Calu3 (cell line): Measurements from ENCODE around the gene DYRK1A. TPM values are rescaled to one million over a fixed set of nuclear protein-coding genes. Genes with fewer than 3 reads are reported as not detected.
"Not testable (repeated sequence)": the region's sequence is repeated elsewhere in the genome, so short reads cannot be mapped to it uniquely, and the experiment has no call there.

Source experiments
- BruUV-seq: library from RNA; stranded (reverse); fragments of 400-500 nt; replicated peaks from 2 replicates; lab custom pipeline; 2021; lab: Mats Ljungman, UMichigan
- CTCF ChIA-PET: fragments of 300-600 bp; sonication (Branson Sonifier 250); formaldehyde crosslinking; loops from one replicate; lab custom pipeline; 2022; ENCODE audit warnings: antibody characterized with exemption; lab: Charles Lee
- DNase-seq: peaks from one replicate; pipeline ENCODE4 v3.0.0; 2022
- H3K27ac Mint-ChIP-seq: one replicate; pipeline ENCODE4 v1.8.0; 2022; ENCODE audit warnings: mixed read lengths; ENCODE audit not compliant: unreplicated experiment
- H3K27me3 Mint-ChIP-seq: one replicate; pipeline ENCODE4 v1.8.0; 2022; ENCODE audit warnings: mixed read lengths; ENCODE audit not compliant: unreplicated experiment
- H3K36me3 Mint-ChIP-seq: one replicate; pipeline ENCODE4 v1.8.0; 2022; ENCODE audit warnings: mild to moderate bottlenecking, moderate library complexity, mixed read lengths; ENCODE audit not compliant: insufficient read depth, unreplicated experiment
- H3K4me1 Mint-ChIP-seq: one replicate; pipeline ENCODE4 v1.8.0; 2022; ENCODE audit warnings: mild to moderate bottlenecking, low read depth, mixed read lengths; ENCODE audit not compliant: unreplicated experiment
- H3K4me3 Mint-ChIP-seq: one replicate; pipeline ENCODE4 v1.8.0; 2022; ENCODE audit warnings: mild to moderate bottlenecking, low read depth, moderate library complexity, mixed read lengths; ENCODE audit not compliant: unreplicated experiment
- H3K9me3 Mint-ChIP-seq: one replicate; pipeline ENCODE4 v1.8.0; 2022; ENCODE audit warnings: low read depth, mixed read lengths; ENCODE audit not compliant: unreplicated experiment
- CTCF ChIP-seq: fragments of 200-600 bp; IDR thresholded peaks from one replicate; pipeline ENCODE4 v1.8.0; 2022; ENCODE audit warnings: antibody characterized with exemption; ENCODE audit not compliant: unreplicated experiment
- intact Hi-C: fragments of 100-400 bp; cut with micrococcal nuclease; formaldehyde crosslinking; loops from one replicate; pipeline ENCODE4 v1.10.0; 2022; ENCODE audit not compliant: unreplicated experiment
- total RNA-seq: library from RNA; stranded (reverse); gene quantifications from 2 replicates; pipeline ENCODE4 v1.2.3, GENCODE V29; 2022

The DYRK1A gene
- total RNA-seq, 1 experiment from 2014 or later = 45.4 TPM

DNA sequence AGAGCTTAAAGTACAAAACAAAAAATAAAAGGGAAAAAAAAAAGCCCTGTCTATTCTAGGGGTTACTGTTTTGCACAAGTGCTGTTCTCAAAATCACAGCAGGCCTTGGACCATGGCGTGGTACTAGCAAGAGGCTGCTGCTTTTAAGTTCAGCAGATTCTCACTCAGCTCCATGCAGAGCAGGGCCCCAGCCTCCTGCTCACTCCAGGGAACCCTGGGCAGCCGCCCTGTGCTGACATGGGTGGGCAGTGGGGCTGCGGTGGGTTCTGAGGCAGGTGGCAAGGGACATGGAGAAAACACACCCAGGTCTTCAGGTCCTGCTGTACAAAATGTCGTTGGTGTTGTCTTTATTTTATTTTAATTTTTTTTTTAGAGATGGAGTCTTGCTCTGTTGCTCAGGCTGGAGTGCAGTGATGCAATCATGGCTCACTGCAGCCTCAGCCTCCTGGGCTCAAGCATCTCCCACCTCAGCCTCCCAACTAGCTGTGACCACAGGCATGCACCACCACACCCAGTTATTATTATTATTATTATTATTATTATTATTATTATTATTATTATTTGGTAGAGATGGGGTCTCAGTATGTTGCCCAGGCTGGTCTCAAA, 170.9 kb downstream of the DYRK1A start:
- CTCF ChIA-PET = no interaction called here
- BruUV-seq = no TSS peak
- no peaks in the 10 kb centered on the region for H3K27me3 Mint-ChIP-seq
- no peak for DNase-seq
- H3K9me3 Mint-ChIP-seq = no peaks in the 10 kb centered on the region
- TF ChIP-seq CTCF = no peak
- H3K36me3 Mint-ChIP-seq = peaks cover 8% of the 10 kb centered on the region
- no peak overlapping the region for H3K4me3 Mint-ChIP-seq
- intact Hi-C loops = no loop called here
- peaks cover 20% of the 10 kb centered on the region for H3K4me1 Mint-ChIP-seq
- no peak overlapping the region for H3K27ac Mint-ChIP-seq

DNA sequence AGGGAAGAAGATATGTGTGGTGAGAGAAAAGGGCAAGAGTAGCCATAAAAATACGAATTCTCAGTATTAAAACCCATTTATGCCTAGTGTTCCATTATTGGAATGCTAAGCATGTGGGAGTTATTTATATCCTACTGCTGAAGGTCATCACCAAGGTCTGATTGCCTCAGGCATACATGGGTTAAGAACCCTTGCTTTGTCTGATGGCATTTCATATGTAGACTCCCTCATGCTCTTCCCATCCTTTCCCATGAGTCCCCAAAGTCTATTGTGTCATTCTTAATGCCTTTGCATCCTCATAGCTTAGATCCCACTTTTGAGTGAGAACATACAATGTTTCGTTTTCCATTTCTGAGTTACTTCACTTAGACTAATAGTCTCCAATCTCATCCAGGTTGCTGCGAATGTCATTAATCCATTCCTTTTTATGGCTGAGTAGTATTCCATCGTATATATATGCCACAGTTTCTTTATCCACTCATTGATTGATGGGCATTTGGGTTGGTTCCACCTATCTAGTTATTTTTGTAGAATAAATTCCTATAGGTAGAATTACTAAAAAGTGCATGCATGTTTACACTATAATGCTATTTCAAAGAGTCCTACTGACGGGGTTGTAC, 172.5 kb downstream of the DYRK1A start:
- H3K36me3 Mint-ChIP-seq = no peaks in the 10 kb centered on the region
- CTCF ChIA-PET = no interaction called here
- no peak for DNase-seq
- no TSS peak for BruUV-seq
- intact Hi-C loops = no loop called here
- no peak overlapping the region for H3K27ac Mint-ChIP-seq
- H3K9me3 Mint-ChIP-seq = no peaks in the 10 kb centered on the region
- no peaks in the 10 kb centered on the region for H3K27me3 Mint-ChIP-seq
- peaks cover 8% of the 10 kb centered on the region for H3K4me1 Mint-ChIP-seq
- TF ChIP-seq CTCF = no peak
- H3K4me3 Mint-ChIP-seq = no peak overlapping the region

DNA sequence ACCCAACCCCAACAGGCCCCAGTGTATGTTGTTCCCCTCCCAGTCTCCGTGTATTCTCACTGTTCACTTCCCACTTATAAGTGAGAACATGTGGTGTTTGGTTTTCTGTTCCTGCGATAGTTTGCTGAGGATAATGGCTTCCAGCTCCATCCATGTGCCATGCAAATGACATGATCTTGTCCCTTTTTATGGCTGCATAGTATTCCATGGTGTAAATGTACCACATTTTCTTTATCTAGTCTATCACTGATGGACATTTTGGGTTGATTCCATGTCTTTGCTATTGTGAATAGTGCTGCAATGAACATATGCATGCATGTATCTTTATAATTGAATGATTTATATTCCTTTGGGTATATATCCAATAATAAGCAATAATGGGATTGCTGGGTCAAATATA, 174.6 kb downstream of the DYRK1A start:
- H3K9me3 Mint-ChIP-seq, H3K27ac Mint-ChIP-seq, CTCF ChIA-PET, H3K36me3 Mint-ChIP-seq, BruUV-seq, intact Hi-C loops, H3K27me3 Mint-ChIP-seq, H3K4me3 Mint-ChIP-seq, H3K4me1 Mint-ChIP-seq, DNase-seq: not testable (repeated sequence)

GRCh38 chr21:37542512-37542911, 175.9 kb downstream of the DYRK1A start:
- no peaks in the 10 kb centered on the region for H3K27me3 Mint-ChIP-seq
- no peak overlapping the region for H3K4me3 Mint-ChIP-seq
- CTCF ChIA-PET = no interaction called here

More at GRCh38 chr21:37542512-37542911, 175.9 kb downstream of the DYRK1A start:
- intact Hi-C loops = no loop called here
- DNase-seq = no peak
- Mint-ChIP-seq H3K9me3 (no peaks in the 10 kb centered on the region), H3K36me3 (no peaks in the 10 kb centered on the region), H3K4me1 (peaks cover 8% of the 10 kb centered on the region), H3K27ac (no peak overlapping the region)
- BruUV-seq = no TSS peak
- no peak for TF ChIP-seq CTCF
